ENCODE data around the gene ATP11A. TPM values are rescaled to one million over a fixed set of nuclear protein-coding genes. Genes with fewer than 3 reads are reported as not detected.

The ATP11A gene
- polyA plus RNA-seq, 4 donors: 34.2 to 64.6 (median 47.8) TPM

DNA sequence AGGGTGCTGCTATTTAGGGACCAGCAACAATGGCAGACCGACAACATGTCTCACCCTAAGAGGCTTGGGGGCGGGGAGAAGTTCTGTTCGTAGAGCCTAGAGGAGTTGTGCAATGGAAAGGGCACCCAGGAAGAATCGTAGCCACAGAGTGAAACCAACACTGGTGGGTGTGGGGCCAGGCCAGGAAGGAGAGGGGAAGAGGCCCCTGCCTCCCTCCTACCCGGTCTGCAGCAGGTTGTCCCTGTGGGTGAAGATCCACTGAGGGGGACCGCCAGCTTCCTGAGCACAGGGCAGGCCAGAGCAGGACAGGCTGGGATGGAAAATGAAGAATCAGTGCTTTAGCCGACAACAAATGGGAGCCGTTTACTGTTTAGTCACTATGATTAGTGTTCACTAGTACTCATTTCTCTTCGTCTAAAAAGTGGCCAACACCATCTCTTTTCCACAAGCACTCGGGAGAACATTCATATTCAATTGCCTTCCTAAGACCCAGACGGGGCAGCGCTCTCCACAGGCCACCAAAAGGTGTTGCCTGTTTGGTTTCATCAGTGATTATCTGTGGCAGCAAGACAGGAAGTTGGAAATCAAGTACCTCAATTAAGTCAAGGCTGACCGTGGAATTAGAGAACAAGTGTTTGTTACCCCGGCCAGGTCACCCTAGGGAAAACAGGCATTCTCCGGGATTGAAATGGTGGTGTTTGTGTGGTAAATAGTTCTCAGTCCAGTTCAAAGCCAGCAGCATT, 1.1 kb upstream of the ATP11A start:
- DNase-seq (ENCODE audit: low read depth in 4 of 4, low spot score in 2 of 4): no peak

DNA sequence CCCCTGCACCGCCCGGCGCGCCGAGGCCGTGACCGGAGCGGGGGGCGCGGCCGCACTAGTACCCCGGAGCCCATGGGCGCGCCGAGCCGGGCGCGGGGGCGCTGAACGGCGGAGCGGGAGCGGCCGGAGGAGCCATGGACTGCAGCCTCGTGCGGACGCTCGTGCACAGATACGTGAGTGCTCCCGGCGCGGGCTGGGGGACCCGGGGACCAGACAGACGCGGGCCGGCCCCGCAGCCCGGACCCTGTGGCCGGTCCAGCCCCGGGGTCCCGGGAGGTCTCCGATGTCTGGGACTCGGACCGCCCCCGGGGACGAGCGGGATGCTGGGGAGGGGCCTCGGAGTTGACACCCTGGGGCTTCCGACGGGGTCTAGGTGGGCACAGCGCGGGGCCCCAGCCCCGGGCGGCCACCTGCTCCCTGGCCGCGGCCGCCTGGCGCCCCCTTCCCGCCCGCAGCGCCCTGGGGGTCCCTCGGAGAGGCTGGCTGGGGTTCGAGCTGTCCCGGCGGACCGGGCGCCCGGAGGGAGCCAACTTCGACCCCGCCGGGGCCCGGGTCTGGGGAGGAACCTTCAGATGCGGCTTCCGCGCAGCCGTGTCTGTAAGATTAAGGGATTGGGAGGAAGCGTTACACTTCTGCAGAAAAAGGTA, 568 bp downstream of the ATP11A start:
- no peak for DNase-seq (ENCODE audit: low read depth in 4 of 4, low spot score in 2 of 4)

DNA sequence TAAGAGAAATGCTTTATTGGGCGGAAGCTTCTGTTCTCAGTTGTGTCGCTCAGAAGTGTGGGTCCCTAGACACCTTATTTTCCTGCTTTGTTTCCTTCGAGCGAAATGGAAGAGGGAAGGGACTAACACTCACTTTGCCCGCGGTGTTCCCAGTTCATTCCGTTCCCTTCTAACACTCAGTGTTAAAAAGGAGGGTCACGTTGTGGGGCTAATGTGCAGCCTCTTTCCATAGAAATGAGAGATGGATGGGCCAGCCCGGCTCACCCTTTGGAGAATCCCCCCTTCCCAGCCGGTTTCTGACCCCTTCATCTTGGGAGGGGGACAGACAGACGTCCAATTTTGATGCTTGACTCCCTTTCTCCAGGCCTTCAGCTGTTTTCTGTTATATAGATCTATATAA, 2.3 kb downstream of the ATP11A start:
- DNase-seq (ENCODE audit: low read depth in 4 of 4, low spot score in 2 of 4): no peak

DNA sequence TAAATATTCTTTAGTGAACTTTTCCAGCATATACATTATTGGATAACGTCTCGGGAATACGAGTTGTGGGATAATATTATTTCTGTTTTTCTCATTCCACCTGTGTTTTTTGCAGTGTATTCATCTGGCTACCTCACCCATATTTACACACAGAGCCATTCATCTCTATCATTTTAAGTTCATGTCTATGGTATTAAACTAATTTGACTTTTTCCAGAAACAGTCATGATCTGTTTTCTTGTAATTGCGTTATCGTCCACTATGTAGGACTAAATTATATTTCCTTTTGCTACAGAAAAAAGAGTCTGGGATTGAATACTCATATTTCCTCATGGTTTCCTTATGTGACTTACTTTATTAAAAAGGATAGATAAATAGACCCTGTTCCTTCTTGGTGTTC, 2.7 kb downstream of the ATP11A start:
- no peak for DNase-seq (ENCODE audit: low read depth in 4 of 4, low spot score in 2 of 4)

DNA sequence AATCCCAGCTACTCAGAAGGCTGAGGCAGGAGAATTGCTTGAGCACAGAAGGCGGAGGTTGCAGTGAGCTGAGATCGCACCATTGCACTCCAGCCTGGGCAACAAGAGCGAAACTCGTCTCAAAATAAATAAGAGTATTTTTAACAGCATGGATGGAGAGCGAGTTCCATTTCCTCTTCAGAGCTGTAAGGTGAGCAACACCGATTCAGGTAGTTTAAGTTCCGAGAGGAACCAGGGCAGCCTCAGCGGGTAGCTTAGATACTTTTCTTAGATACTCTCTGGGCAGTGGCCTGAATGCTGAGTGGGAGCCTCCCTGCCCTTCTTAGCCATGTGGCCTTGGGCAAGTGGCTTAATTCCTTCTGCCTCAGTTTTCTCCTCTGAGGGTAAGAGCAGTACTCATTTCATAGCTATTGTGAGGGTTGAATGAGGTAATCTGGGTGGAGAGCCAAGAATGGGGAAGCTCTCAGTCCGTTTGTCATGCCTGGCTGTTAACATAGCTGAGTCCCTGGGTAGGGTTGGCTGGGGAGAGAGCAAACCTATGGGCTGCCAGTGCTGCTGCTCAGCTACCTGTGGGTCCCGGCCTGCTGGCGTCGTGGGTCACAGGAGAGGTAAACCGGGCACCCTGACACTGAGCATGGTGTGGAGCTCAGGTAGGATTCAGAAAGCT, 4.1 kb downstream of the ATP11A start:
- DNase-seq (ENCODE audit: low read depth in 4 of 4, low spot score in 2 of 4): no peak

DNA sequence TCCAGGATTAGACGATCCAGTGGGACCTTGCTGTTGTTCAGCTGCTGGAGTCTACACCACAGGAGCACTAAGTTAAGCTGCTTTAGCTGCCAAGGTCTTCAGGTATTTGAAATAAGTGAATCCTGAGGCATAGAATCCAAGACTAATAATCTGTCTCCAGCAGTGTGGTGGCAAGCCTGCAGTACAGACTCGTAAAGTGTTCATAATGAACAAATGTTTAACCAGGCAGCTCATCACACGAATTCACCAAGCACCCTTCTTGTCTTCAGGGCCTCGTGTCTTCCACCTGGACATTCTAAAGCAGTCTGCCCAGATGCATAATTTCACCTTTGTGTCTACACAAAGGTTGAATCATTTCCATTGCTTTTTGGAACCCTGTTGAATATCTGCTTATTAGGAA, 5.3 kb downstream of the ATP11A start:
- no peak for DNase-seq (ENCODE audit: low read depth in 4 of 4, low spot score in 2 of 4)

DNA sequence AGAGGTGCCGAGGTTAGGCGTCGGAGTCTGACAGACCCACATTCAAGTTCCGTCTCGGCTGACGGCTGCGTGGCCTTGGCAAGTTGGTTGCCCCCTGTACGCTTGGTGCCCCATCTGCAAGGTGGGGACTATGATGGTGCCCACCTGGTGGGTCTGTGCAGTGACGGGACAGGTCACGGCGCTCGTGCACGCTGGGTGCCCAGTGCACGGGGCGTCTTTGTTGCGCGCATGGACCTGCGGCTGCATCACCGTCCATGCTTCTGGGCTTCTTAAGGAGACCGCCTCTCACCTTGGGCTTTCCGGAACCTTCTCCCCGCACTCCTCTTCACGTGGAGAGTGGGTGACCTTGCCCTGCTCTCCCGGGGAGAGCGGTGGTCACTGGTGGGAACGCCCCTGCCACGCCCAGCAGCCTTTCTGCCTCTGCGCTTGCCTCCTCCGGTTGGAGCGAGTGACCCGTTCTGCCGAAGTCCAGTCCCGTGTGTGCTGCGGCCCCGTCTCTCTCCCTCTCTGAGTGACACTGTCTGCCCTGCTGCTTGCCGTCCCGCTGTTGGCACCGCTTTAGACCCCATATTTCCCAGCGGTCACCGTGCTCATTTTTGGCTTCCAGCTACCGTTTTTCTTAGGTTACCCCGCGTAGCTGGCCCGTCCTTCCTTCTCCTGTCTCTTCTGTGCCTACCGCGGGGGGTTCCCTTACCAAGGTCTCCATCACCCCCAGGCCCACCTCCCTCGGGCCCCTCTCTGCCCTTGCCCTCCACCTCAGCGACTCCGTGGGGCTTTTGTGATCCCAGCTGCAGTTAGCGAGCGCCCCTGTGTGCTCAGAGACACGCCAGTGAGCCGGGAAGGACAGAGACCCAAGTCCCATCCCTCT, 6.4 kb downstream of the ATP11A start:
- DNase-seq (ENCODE audit: low read depth in 4 of 4, low spot score in 2 of 4): no peak

DNA sequence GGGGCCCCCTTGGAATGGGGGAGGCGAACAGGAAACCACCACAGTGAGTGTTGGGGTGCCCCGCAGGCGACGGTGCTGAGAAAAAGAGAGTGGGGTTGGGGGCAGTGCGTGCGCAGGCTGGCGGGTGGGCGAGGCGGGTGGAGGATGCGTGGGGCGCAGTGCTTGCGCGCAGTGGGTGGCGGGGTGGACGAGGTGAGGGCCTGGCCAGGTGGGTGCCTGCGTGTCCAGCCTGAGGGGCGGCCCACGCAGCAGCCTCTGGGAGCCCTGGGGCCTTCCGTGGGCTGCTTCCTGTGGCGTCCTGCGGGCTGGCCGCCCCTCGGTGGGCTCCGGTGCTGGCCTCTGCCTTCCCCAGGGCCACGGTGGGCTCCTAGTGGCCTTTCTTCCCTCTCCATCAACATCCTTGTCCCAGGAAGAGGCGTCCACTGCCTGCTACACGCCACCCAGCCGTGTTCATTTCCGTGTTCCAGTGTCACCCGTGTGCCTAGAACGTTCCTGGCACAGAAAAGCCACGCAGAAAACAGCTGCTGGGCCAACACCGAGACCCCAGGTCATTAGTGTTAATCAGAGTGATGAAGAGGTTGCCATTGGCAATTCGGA, 7.1 kb downstream of the ATP11A start:
- DNase-seq (ENCODE audit: low read depth in 4 of 4, low spot score in 2 of 4): no peak

DNA sequence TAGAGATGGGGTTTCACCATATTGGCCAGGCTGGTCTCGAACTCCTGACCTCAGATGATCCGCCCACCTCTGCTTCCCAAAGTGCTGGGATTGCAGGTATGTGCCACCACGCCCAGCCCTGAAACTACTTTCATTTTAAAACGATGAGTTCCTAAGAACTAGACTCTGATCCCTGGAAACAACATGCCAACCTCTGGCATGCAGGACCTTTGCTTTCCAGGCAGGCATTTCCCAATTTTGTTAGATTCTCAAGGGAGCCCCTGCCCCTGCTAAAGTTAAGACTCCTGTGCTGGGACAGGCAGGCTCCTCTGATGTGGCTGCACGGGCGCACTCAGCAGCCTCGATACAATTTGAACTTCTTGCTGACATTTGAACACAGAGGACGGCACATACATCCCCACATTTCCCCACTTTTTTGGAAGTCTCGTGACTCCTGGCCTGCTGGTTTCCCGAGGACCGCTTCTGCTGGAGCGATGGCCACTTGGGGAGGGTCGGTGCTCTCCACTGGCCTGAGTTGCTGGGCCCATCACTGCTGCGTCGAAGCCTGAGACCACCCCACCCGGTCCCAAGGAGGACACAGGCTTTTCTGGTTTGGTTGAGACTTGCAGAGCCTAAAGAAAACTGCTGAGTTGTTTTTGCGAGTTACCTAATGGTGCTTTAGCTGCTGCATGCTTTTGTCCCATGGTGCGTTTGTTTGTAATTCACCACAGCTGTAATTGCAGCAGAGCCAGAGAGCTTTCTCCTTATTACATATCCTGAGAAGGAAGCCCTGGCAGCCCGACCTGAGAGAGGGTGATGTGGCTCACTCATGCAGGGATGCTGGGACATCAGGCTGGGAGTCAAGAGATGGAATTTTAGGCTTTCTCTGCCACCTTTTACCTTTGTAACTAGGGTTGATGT, 8.2 kb downstream of the ATP11A start:
- no peak for DNase-seq (ENCODE audit: low read depth in 4 of 4, low spot score in 2 of 4)

DNA sequence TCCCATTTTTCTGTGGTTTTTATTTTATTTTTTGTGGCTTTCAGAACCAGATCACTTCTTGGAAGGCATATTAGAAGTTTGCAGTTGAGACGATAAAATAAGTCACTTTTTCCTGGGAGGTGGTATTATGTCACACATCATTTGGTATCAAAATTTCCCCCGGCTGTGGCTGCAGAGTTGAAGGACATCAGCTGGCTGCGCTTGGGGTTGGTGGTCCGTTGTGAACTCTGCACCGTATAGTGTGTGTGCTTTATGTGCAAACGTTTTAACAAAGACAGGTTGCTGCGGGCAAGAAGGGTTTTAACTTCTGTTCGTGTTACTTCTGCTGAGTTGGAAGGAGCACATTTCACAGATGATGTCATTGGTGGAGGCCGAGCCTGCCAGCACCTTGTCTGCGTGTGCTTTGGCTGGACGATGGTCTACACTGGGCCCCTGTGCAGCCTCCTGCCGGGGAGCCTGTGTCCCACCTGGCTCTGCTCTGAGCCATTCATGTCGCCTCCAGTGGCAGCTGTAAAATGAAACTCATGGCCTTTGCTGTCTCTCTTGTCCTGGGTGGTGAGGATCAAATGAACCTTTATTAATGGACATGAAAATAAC, 9.6 kb downstream of the ATP11A start:
- no peak for DNase-seq (ENCODE audit: low read depth in 4 of 4, low spot score in 2 of 4)

DNA sequence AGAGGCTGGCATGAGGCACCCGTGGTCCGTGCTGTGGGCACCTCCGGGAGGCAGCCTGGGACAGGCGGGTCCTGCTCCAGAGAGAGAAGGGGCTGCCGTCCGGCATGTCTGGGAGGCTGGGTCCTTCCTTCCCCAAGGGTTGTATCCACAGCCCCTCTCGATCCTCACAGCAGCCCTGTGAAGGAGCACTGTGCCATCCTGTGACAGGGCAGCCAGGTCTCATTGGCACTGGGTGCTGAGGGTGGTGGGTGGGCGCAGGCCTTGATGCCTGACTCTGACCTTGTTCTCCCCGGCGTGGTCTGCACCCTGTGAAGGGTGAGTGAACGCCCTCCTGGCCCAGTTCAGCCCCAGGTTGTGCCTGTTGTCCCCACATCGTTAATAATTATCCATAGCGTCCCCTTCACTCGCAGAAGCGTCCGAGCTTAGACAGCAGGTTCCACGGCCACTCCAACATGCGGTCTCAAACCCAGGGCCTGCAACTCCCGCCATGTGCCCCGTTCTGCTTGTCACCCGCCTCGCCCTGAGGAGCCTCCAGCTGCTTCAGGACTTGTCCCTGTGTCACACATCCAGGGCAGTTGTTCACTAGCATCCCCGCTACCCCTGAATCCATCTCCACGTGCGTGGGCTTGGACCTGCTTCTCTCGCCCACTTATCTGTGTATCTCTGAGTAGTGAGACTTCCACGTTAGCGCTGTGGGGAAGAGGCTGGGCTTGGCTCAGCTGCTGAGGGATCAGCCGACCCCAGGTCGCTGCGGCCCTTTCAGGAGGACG, 10.6 kb downstream of the ATP11A start:
- no peak for DNase-seq (ENCODE audit: low read depth in 4 of 4, low spot score in 2 of 4)

DNA sequence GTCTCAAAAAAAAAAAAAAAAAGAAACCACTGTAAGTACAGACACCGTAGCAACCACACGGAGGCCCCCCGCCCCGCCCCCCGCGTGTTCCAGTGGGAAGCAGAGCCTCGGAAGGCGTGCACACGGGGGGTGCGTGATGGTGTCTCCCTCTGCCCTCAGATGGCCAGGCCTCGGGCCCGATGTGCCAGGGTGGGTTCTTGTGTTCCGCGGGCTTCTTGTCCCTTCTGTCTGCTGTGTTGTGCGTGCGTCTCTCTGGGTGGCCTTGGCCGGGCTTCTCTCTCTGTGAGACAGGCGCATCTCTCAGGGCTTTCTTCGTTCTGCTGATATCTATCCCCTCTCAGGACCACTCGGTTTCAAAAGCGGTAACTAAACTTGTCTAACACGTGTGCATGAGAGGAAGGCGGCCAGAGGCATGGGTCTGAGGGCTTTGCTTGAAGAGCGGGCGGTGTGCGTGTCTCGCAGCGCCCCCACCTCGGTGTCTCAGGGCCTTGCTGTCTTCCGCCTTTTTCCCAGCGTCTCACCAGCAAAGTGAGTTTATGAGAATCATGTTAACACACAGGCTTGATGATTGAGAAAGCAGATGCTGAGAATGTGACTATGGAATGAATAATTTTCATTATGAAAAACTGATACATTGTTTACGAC, 12.6 kb downstream of the ATP11A start:
- DNase-seq (ENCODE audit: low read depth in 4 of 4, low spot score in 2 of 4): no peak

DNA sequence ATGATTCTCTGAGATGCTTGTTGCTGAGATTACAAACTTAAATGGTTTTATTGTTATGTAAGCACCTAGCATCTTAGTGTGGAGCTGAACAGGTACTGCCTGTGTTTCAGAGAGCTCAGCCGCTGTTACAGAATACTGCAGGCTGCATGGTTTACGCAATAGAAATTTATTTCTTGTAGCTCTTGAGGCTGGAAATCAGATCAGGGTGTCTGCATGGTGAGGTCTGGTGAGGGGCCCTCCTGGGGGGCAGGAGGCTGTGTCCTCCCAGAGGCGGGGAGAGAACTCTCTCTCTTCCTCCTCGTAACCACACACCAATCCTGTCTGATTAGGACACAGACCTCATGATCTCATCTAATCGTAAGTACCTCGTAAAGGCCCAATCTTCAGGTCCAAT, 13.1 kb downstream of the ATP11A start:
- no peak for DNase-seq (ENCODE audit: low read depth in 4 of 4, low spot score in 2 of 4)

DNA sequence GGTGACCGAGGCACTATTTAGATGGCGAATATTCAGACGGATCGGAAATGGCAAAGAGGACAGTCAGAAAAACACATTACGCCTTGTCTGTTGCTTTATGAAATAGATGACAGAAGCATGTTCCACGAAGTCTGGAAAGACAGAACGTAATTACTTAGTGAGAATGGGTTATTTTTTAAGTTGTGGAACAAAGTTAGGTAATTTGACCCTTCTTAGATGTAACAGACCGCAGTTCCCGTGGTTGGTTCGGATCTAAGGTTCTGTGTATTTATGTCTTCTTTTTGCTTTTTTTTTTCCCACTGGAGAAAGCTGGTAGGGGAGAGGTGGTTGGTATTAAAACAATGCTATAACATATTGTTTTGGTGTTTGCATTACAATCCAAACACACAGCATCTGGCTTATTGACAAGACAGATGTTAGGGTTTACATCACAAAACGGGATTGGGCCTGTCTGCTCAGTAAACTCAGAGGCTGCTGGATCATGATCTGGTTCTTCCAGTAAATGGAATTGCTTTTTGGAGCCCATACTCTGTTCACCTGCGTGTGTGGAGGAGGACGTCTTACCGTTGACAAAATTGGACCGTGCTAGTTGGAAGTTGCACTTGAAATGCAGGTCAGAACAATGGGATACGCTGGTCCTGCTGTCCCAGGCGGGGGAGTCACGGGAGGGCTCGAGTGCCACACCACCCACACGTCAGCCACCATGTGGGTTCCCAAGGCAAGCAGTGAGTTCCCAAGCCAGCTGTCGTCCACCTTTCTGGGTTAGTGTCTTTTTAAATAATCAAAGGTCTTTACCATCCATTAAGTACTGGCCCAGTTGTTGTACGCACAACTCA, 13.8 kb downstream of the ATP11A start:
- no peak for DNase-seq (ENCODE audit: low read depth in 4 of 4, low spot score in 2 of 4)

DNA sequence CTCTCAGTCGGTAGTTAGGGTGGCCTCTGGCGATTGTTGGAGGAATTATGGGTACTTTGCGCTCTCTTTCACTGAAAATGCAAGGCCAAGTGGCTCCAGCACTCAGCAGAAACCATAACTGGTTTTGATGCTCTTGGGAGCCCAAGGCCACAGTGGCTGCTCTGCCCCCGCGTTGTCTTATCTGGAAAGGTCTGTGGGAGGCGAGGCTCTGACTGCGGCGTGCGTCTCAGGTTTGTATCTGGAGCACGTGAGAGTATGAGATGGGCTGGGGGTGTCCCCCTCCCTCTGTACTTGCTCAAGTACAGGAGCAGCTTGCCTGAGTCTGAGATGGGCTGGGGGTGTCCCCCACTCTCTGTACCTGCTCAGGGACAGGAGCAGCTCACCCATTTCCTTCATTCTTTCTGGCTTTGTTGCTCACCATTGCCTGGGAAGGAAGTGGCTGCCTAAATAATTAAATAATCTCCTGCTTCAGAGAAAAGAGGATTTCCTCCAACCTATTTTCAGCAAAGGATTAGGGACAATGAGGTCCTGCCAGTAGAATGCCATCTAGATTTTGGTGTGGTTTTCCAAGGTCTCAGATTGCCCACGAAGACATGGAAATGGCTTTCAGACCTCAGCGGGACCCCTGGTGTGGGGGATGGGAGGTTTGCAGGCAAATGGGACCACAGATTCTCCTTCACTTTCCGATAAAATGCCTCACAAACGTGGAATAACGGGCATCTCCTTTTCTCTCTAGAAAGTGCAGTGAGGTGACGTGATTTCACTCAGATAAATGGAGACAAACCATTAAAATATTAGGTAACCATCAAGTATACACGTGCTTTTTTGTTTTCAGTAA, 14.7 kb downstream of the ATP11A start:
- no peak for DNase-seq (ENCODE audit: low read depth in 4 of 4, low spot score in 2 of 4)

DNA sequence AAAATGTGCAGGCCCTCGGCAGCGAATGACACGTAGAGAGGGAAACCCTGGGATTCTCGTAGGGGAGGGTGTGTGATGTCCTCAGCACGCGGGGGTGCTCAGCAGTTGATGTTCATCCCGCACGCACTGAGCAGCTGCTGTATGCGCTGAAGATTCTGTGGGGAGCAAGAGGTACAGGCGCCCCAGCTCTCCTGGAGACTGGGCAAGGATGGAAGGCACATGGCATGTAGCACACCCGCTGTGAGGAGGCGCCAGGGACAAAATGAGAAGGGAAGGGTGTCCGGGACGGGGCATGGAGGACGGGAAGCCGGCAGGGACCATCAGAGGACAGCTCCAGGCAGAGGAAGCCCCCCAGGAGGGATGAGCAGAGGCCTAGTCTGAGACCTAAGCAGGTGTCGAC, 15.4 kb downstream of the ATP11A start:
- no peak for DNase-seq (ENCODE audit: low read depth in 4 of 4, low spot score in 2 of 4)
